HK-2 (cell line): ENCODE data around the gene IFNAR2.

Experiments
- DNase-seq: peaks from one replicate; pipeline ENCODE4 v3.0.0-alpha.2; 2018; ENCODE audit not compliant: unreplicated experiment

Gene IFNAR2

DNA sequence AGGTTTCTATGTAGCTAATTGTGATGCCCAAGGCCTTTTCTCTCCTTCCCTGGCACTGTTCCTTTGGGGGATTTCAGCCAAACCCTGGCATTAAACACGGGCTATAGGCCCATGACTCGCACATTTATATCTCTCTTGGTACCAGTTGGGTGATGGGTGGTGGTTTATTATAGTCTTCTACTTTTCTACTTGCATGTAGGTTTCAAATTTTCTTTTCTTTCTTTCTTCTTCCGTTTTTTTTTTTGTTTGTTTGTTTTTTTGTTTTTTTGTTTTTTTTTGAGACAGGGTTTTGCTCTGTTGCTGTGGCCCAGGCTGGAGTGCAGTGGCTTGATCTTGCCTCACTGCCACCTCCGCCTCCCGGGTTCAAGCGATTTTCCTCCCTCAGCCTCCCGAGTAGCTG lies 37.5 kb downstream of the IFNAR2 start:
- no peak for DNase-seq

DNA sequence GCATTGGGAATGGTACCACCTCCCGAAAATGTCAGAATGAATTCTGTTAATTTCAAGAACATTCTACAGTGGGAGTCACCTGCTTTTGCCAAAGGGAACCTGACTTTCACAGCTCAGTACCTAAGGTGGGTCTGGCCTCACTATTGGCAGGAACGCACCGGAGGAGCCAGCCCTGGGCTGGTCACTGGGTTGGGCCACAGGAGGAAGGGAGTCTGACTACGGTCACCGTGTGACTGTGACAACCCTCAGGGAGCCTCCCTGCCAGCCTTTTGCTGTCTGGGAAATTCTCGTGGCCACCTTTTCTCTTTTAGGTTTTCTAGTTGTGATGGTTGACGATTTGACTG lies 38.6 kb downstream of the IFNAR2 start:
- DNase-seq, result no peak

DNA sequence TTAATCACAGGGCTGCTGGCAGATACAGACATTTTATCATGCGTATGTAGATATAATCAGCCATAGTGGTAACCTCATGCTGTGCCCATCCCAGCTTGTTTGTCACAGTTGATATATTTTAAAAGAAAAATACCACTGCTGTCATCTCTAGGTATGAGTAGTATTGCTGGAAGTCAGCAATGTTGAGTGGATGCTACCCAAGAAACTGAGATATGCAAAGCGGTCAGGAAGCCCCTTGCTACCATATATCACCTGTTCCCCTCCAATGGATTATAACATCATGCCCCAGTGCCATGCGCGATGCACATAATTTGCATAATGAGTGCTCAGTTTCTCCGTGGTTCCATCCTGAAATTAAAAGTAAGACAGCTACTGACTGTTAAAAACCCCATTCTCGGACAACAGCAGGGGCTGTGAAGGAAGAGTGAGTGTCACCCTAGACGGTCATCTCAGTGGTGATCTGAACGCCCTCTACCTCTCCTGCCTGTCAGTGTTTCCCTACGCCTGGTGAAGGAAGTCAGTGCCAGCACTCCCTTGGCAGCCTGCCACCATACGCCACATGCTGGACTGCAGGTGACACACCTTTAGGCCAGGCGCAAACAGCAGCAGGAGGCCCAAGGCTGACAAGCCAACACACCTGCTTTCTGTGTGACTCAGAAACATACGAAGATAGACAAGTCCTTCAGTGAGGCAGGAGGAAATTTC lies 39.2 kb downstream of the IFNAR2 start:
- no peak for DNase-seq

DNA sequence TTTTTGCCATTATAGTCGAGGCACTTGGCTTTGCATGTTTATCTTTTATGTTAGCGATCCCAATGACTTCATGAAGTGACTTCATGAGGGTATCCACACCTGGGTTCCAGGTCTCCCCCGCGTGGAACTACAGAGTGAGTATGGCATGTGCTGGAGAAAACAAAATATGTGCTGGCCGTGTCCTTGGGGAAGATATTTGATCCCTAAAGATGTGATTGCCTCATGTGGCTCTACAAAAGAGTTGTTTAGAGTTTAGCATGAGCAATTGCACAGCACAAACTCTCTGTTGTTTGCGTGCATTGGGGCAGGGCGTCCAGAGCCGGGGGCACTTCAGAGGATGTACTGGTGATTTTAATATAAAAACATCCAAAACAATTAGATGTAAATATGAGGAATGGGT lies 41.2 kb downstream of the IFNAR2 start:
- DNase-seq, result no peak

DNA sequence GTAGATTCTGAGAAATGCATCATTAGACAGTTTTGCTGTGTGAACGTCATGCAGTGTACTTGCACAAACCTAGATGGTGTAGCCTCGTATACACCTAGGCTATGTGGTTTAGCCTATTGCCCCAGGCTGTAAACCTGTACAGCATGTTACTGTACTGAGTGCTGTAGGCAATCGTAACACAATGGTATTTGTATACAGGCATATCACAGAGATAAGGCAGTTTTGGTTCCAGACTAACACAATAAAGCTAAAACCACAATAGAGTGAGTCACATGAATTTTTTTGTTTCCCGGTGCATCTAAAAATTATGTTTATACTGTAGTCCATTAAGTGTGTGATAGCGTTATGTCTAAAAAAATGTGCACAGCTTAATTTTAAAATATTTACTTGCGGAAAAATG lies 43.3 kb downstream of the IFNAR2 start:
- no peak for DNase-seq

DNA sequence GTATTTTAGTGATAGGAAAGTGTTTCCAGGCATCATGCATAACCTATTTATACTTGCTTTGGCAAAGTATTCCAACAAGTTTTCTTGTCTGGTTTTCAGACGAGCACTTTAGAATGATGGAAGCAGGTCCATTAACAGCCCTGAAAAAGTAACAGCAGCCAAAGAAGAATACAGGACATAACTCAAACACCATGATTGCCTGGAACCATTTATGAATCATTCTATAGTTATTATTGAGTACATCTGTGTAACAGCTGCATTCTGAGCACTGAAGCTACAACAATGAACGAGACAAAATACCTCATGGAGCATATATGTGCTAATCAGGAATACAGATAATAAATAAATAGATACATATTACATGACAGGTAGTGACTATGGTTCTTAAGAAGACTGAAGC lies 49.0 kb downstream of the IFNAR2 start:
- no peak for DNase-seq

DNA sequence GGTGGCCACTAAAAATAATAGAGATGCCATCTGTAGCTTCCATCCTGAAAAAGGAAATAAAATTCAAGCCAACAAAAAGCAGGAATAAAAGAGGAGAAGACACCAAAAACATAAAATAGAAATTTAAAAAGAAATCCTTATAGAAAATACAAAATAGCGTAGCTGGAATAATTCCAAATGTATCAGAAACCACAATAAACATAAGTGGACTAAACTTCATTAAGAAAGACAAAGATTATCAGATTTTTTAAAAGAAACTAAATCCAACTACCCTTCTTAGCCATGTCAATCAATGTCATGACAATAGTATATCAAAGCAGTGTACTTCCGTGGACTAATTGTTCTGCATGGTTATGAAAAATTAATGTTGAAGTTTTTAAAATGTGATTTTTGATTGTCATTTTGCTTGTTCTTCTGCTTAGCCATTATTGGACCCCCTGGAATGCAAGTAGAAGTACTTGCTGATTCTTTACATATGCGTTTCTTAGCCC lies 49.6 kb downstream of the IFNAR2 start:
- DNase-seq, result no peak
